Lower leg skin (tissue), 4 donors: Measurements from ENCODE around the gene LGALS12. TPM values are rescaled to one million over a fixed set of nuclear protein-coding genes. Genes with fewer than 3 reads are reported as not detected.

Source experiments
- DNase-seq, 2 donors: peaks; one replicate each; pipeline ENCODE4 v3.0.0-alpha.2; 2019; ENCODE audit warnings: low spot score in 2 of 2
- H3K4me3 ChIP-seq: fragments of 200-600 bp; sonication (generic); 2 replicates; pipeline ENCODE4 v1.5.1; 2017; ENCODE audit warnings: mild to moderate bottlenecking, low read depth; ENCODE audit not compliant: poor library complexity, severe bottlenecking
- POLR2A ChIP-seq, 2 donors: fragments of 450-650 bp; IDR thresholded peaks; one replicate each; pipeline ENCODE4 v1.6.1; 2016 to 2017; ENCODE audit warnings: antibody characterized with exemption in 2 of 2, mild to moderate bottlenecking in 1 of 2, moderate library complexity in 1 of 2
- WGBS, 2 donors: methylation state at CpG; one replicate each; pipeline ENCODE4 v1.1.5; 2018; 5-methylcytosine and 5-hydroxymethylcytosine counted together
- intact Hi-C: fragments of 100-400 bp; cut with DNase I; formaldehyde crosslinking; loops from one replicate; pipeline ENCODE4 v1.15.0; 2023; ENCODE audit warnings: low total_unique reads
- total RNA-seq, 4 donors: library from RNA; depleted of rRNA; stranded (reverse); fragments of >200 nt; gene quantifications; one replicate each; pipeline ENCODE4 v1.1.0, GENCODE V29; 2016
- TF ChIP-seq, protein P1 (sequence below), 3 donors: fragments of 450-650 bp; IDR thresholded peaks; one replicate each; pipeline ENCODE4 v1.5.1; 2016; ENCODE audit warnings: antibody characterized with exemption in 3 of 3, mild to moderate bottlenecking in 3 of 3, moderate library complexity in 2 of 3

Gene LGALS12
- total RNA-seq, 4 donors from 2014 or later, result 0.17 to 2.5 (median 0.84) TPM; not detected in 1

- intact Hi-C loops, result no loop called here
- WGBS, 2 donors, result 68 to 83% methylated on average over 4 of the region's 4 CpGs
- H3K4me3 ChIP-seq, result no peak overlapping the region
- DNase-seq, result peak in 1 of 2 donors; percentile 45
- TF ChIP-seq, protein P1, sequence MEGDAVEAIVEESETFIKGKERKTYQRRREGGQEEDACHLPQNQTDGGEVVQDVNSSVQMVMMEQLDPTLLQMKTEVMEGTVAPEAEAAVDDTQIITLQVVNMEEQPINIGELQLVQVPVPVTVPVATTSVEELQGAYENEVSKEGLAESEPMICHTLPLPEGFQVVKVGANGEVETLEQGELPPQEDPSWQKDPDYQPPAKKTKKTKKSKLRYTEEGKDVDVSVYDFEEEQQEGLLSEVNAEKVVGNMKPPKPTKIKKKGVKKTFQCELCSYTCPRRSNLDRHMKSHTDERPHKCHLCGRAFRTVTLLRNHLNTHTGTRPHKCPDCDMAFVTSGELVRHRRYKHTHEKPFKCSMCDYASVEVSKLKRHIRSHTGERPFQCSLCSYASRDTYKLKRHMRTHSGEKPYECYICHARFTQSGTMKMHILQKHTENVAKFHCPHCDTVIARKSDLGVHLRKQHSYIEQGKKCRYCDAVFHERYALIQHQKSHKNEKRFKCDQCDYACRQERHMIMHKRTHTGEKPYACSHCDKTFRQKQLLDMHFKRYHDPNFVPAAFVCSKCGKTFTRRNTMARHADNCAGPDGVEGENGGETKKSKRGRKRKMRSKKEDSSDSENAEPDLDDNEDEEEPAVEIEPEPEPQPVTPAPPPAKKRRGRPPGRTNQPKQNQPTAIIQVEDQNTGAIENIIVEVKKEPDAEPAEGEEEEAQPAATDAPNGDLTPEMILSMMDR (IDR thresholded peaks at IDR 0.05), result no peak
- no peak for TF ChIP-seq POLR2A (IDR thresholded peaks at IDR 0.05)
Observed at GRCh38 chr11:63532799-63533475, 27.1 kb downstream of the LGALS12 start.

DNA sequence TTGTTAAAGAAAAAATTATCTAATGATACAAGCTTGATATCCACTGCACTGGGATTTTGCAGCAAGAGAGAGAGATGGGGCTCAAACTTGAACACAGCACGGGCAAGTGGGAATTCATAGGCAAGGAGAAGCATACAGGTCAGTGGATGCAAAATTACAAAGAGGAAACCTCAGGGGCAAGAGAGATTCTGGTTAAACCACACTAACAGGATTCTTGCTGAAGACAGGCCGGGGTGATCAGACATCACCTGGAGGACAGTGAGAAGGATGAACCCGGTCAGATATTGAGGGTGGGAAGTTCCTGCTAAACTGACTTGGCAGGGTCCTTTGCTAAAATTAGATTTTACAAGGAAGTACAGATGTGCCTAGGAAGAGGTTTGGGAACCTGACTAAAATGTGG is 28.2 kb downstream of the LGALS12 start:
- WGBS, 2 donors, result 69 to 71% methylated on average over 3 of the region's 3 CpGs
- peak in 1 of 2 donors; percentile 46 for DNase-seq
- no peak for TF ChIP-seq POLR2A (IDR thresholded peaks at IDR 0.05)
- TF ChIP-seq, protein P1 (IDR thresholded peaks at IDR 0.05), result no peak
- H3K4me3 ChIP-seq, result no peak overlapping the region
- intact Hi-C loops, result no loop called here

DNA sequence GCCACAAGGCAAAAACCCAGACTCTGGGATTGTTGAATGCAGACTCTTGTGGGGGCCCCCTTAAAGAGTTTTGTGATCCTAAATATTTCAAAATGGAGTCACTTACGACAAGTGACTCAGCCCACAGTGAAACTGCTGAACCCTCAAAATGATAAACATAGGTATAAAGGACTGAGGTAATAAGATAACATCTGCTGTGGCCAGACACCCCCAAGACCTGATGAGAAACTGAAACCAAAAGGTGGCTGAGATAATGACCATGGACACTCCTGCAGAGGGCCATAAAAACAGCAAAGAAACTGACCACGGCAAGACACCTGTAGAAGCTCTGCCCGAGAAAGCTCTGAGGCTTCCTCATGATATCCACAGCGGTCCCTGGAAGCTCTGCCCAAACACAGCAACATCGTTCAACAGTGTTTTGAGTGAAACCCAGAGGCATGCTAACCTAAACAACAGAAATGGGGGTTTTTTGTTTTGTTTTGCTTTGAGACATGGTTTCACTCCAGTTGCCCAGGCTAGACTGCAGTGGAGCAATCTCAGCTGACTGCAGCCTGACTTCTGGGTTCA is 29.1 kb downstream of the LGALS12 start:
- no peak for TF ChIP-seq POLR2A (IDR thresholded peaks at IDR 0.05)
- TF ChIP-seq, protein P1 (IDR thresholded peaks at IDR 0.05), result no peak
- peak in 1 of 2 donors; percentile 31 for DNase-seq
- intact Hi-C loops, result no loop called here
- 91 to 93% methylated on average over 5 of the region's 5 CpGs for WGBS, 2 donors
- no peak overlapping the region for H3K4me3 ChIP-seq

- DNase-seq, result peak in 1 of 2 donors; percentile 56
- intact Hi-C loops, result no loop called here
Observed at GRCh38 chr11:63535734-63536133, 29.9 kb downstream of the LGALS12 start.

GRCh38 chr11:63536669-63537292 is 30.9 kb downstream of the LGALS12 start, which contains the start of gene PLAAT4:
PLAAT4 (plus strand) TSS chr11:63536808; CDS start chr11:63536869, 61 bp downstream.
- intact Hi-C loops, result no loop called here
- WGBS, 2 donors, result 17 to 29% methylated on average over 10 of the region's 10 CpGs
- H3K4me3 ChIP-seq, result no peak within 1 kb of the TSS
- TF ChIP-seq, protein P1 (IDR thresholded peaks at IDR 0.05), result no peak
- TF ChIP-seq POLR2A (IDR thresholded peaks at IDR 0.05), result no peak
- DNase-seq, result peak in 1 of 2 donors; percentile 83

More at GRCh38 chr11:63535734-63536133, 29.9 kb downstream of the LGALS12 start:
- no peak overlapping the region for H3K4me3 ChIP-seq
- no peak for TF ChIP-seq POLR2A (IDR thresholded peaks at IDR 0.05)
- TF ChIP-seq, protein P1 (IDR thresholded peaks at IDR 0.05), result no peak
- 88 to 94% methylated on average over 1 of the region's 1 CpG for WGBS, 2 donors
